LNCaP clone FGC (cell line): ENCODE data around the gene CDC123.
A peak's percentile ranks its signal among the peaks of the same experiment; 100 is the strongest.

ENCODE experiments used
- DNase-seq: peaks from one replicate; pipeline ENCODE4 v3.0.0-alpha.2; 2011; ENCODE audit warnings: low read depth
- H3K4me3 ChIP-seq: 2 replicates; pipeline ENCODE4 v1.5.1; 2011; ENCODE audit warnings: mild to moderate bottlenecking, low read depth, low read length, control low read depth
- TF ChIP-seq, protein P1 (sequence below): IDR thresholded peaks from 2 replicates; pipeline ENCODE4 v1.5.1; 2012; ENCODE audit warnings: mild to moderate bottlenecking; ENCODE audit not compliant: control insufficient read depth, insufficient read depth; ENCODE audit errors: extremely low read depth

CDC123 gene

DNA sequence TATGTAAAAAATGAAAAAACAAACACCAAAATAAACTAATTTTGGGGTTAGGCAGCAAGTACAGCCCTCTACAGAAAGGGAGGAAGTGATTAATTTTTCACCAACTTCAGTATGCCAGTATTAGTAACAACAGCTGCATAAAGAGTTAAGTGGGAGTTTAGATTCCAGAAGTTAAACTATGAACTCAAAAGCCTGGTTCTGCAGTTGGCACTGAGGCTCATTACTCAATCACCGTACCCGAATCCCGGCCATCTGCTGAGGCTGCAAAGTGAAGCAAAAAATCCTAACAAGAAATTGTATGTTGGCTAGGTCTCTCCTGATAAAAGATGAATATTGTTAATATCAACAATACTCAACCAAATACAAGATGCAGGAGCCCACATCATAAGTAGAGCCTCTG is 4.3 kb upstream of the CDC123 start:
- no peak for DNase-seq
- TF ChIP-seq, protein P1, sequence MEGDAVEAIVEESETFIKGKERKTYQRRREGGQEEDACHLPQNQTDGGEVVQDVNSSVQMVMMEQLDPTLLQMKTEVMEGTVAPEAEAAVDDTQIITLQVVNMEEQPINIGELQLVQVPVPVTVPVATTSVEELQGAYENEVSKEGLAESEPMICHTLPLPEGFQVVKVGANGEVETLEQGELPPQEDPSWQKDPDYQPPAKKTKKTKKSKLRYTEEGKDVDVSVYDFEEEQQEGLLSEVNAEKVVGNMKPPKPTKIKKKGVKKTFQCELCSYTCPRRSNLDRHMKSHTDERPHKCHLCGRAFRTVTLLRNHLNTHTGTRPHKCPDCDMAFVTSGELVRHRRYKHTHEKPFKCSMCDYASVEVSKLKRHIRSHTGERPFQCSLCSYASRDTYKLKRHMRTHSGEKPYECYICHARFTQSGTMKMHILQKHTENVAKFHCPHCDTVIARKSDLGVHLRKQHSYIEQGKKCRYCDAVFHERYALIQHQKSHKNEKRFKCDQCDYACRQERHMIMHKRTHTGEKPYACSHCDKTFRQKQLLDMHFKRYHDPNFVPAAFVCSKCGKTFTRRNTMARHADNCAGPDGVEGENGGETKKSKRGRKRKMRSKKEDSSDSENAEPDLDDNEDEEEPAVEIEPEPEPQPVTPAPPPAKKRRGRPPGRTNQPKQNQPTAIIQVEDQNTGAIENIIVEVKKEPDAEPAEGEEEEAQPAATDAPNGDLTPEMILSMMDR: no peak
- H3K4me3 ChIP-seq: no peak overlapping the region

DNA sequence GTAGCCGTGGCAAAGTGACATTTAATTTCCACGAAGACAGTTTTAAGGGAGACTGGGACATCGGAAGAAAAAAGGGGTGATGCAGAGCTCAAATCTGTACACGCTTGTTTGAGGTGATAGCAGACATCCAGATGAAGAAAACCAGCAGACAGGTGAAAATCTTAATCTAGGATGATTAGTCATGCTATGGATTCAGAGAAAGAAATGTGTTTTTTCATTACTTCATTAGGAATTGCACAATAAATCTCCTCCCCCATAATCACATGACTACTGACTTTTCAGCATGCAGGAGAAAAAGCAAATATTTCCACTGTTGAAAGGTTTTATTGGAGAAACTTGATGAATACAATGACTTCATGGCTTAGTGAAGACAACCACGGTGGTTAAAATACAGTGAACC is 2.8 kb upstream of the CDC123 start:
- peak overlapping the region; percentile 23; the same call in 1 of the 2 replicates for H3K4me3 ChIP-seq
- no peak for DNase-seq
- TF ChIP-seq, protein P1: no peak

DNA sequence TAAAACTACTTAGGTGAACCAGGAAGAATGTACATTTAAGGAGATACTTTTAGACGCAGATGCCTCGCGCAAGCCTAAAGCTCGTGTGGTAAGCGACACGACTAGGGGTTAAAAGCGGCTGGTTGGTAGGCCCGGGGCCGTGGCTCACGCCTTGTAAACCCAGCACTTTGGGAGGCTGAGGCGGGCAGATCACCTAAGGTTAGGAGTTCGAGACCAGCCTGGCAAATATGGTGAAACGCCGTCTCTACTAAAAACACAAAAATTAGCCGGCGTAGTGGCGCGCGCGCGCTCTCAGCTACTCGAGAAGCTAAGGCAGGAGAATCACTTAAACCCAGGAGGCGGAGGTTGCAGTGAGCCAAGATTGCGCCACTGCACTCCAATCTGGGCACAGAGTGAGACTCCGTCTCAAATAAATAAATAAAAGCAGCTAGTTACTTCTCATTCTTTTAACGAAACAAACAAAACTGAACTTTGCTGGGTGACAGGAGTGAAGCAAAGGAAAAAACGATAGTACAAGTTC is 1.2 kb upstream of the CDC123 start:
- H3K4me3 ChIP-seq: peak overlapping the region; percentile 87
- DNase-seq: no peak
- TF ChIP-seq, protein P1: no peak

DNA sequence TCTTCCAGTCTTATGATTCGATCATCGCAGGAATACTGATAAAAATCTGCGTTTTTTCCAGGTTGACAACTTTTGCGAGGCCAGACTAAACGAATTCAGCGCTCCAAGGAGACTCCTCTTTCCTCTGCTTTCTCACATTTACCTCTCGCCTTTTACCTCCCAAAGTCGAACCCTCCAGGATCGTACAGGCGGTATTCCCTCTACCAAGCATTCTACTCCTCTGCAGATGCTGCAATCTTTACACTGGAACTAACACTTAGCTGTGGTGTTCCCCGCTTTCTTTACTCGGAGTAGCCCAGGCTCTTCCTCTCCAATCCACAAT is 746 bp upstream of the CDC123 start:
- no peak for DNase-seq
- peak overlapping the region; percentile 87 for H3K4me3 ChIP-seq
- TF ChIP-seq, protein P1: no peak

DNA sequence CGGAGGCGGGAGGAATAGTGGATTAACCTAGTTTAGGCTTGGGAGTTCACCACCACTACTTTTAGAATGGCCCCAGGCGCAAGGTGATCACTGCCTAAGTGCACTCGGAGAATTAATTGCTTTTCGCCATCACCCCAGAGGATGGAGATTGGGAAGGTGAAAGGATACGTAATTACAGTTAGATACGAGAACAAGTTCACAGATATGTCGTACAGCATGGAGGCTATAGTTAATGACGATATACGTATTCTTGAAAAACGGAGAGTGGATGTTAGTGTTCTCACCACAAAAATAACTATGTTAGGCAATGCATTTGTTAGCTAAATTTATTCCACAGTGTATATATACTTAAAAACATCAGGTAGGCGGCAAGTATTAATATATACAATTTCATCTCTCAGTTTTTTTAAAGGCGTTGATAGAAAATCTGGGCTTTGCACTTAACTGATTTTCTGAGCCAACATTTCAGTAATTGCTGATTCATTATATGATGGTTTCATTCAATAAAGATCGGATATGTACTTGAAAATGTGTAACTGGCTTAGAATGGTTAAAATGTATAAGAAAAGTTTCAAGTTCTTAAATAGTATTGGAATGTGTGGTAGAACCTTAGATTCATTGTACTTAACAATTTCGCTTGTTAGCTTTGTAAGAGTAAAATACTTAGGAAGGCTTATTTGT is 683 bp downstream of the CDC123 start:
- TF ChIP-seq, protein P1: no peak
- H3K4me3 ChIP-seq: peak overlapping the region; percentile 87
- DNase-seq: no peak

DNA sequence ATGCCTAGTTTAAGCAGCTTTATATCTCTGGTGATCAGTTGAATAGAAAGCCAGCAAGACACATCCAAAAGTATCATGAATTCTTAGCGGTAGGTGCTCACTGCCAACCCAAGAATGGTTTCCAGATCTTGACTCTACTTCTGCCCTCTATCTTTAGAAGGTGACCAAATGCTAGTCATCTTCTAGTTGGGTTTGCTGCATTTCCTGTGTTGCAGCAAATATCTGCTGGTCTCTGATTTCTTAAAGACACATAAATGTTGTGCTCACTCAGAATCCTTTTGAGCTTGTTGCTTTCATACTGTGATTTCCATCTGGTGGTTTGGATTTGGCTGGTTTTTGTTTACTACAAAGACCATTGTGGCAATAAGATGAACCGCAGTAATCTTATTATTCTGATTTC is 2.2 kb downstream of the CDC123 start:
- TF ChIP-seq, protein P1: no peak
- no peak for DNase-seq
- H3K4me3 ChIP-seq: no peak overlapping the region

DNA sequence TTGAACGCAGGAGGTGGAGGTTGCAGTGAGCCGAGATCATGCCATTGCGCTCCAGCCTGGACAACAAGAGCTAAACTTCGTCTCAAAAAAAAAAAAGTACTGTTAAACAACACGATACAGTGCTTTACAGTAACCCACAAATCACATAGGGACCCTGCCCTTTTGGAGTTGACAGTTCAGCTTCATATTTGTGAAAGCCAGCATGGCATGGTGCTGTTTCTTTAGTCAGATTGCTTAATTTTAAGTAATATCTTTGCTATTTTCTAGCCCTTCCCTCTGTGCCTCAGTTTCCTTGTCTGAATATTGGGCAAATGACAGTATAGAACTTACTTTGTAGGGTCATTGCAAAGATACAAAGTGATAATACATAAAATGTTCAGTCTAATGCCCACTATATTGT is 4.9 kb downstream of the CDC123 start:
- DNase-seq: no peak
- TF ChIP-seq, protein P1: no peak
- H3K4me3 ChIP-seq: no peak overlapping the region
